ENCODE results near the gene ATP2B2.

- no peak for TF ChIP-seq POLR2A (IDR thresholded peaks at IDR 0.05; ENCODE audit: low read length)
- no peak for TF ChIP-seq GATA1 (IDR thresholded peaks at IDR 0.05; ENCODE audit: low read depth, low read length)
These were observed 223.4 kb downstream of the ATP2B2 start for GRCh38 chr3:10281951-10282350.

All from erythroblast (primary cell).